ENCODE measurements around the gene RTN4R.

GRCh38 chr22:20205964-20206708, 62.0 kb downstream of the RTN4R start:
- TF ChIP-seq SUZ12 (IDR thresholded peaks at IDR 0.05) (no peak), HDGF (IDR thresholded peaks at IDR 0.05; ENCODE audit: borderline replicate concordance) (no peak), CTBP1 (IDR thresholded peaks at IDR 0.05; ENCODE audit: borderline replicate concordance) (no peak), PKNOX1 (IDR thresholded peaks at IDR 0.05) (peak; percentile 57; the same call in 1 of the 2 replicates), FOXK2 (IDR thresholded peaks at IDR 0.05) (no peak), FOXM1 (IDR thresholded peaks at IDR 0.05; ENCODE audit: borderline replicate concordance) (no peak), ZNF384 (IDR thresholded peaks at IDR 0.05) (no peak), SP1 (IDR thresholded peaks at IDR 0.05) (no peak), FOXA1 (IDR thresholded peaks at IDR 0.05) (no peak), L3MBTL2 (conservative IDR thresholded peaks at IDR 0.05) (no peak), ARNT (IDR thresholded peaks at IDR 0.05) (no peak), TARDBP (IDR thresholded peaks at IDR 0.05) (no peak), ELF4 (IDR thresholded peaks at IDR 0.05) (peak; percentile 52; the same call in 1 of the 2 replicates)

Measured in HEK293T (cell line).